GM18858 (cell line): ENCODE results near the gene PTPRF.

Source experiments
- ATAC-seq: cut with Tn5 transposase; IDR thresholded peaks from one replicate; pipeline ENCODE4 v1.9.1; 2021; ENCODE audit not compliant: unreplicated experiment

The PTPRF gene

GRCh38 chr1:43550598-43551246 lies 20.0 kb downstream of the PTPRF start:
- no peak for ATAC-seq

GRCh38 chr1:43551396-43551888 lies 20.8 kb downstream of the PTPRF start:
- no peak for ATAC-seq

GRCh38 chr1:43552059-43552742 lies 21.5 kb downstream of the PTPRF start:
- ATAC-seq, result no peak

- no peak for ATAC-seq
These were observed 22.1 kb downstream of the PTPRF start for GRCh38 chr1:43552813-43553212.

DNA sequence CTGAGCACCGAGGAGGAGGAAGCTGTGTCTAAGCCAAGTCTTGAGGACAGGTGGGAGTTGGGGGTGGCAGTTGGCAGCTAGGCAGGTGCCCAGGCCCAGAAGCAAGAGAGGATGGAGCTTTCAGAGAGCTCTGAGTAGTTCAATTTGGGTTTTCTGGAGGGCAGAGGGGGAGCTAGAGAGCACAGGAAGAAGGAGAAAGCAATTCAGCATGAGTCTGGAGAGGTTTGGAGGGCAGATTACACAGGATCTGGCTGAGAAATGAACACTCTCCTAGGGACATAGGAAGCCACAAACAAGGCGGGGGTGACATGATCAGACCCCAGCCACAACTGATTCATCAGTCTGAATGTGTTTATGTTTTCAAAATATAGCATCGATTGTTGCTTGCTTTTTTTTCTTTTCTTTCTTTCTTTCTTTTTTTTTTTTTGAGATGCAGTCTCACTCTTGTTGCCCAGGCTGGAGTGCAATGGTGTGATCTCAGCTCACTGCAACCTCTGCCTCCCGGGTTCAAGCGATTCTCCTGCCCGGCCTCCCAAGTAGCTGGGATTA lies 23.8 kb downstream of the PTPRF start:
- no peak for ATAC-seq

- no peak for ATAC-seq
These were observed 26.1 kb downstream of the PTPRF start for GRCh38 chr1:43556782-43557181.

- ATAC-seq, result no peak
These were observed 27.1 kb downstream of the PTPRF start for GRCh38 chr1:43557744-43558245.

GRCh38 chr1:43558346-43558841 lies 27.7 kb downstream of the PTPRF start:
- no peak for ATAC-seq

DNA sequence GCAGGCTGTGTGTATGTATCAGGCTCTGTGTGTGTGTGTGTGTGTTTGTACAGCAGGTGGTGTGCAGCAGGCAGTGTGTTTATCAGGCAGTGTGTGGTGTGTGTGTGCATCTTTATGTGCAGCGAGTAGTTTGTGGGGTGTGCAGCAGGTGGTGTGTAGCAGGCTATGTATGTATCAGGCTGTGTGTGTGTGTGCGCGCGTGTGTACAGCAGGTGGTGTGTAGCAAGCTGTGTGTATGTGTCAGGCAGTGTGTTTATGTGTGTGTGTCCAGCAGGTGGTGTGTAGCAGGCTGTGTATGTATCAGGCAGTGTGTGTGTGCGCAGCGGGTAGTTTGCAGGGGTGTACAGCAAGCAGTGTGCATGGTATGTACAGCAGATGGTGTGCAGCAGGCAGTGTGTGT lies 29.0 kb downstream of the PTPRF start:
- no peak for ATAC-seq

- no peak for ATAC-seq
These were observed 29.6 kb downstream of the PTPRF start for GRCh38 chr1:43560286-43560685.

GRCh38 chr1:43563876-43564539 lies 33.3 kb downstream of the PTPRF start:
- ATAC-seq, result no peak

GRCh38 chr1:43564551-43565348 lies 34.1 kb downstream of the PTPRF start:
- no peak for ATAC-seq

DNA sequence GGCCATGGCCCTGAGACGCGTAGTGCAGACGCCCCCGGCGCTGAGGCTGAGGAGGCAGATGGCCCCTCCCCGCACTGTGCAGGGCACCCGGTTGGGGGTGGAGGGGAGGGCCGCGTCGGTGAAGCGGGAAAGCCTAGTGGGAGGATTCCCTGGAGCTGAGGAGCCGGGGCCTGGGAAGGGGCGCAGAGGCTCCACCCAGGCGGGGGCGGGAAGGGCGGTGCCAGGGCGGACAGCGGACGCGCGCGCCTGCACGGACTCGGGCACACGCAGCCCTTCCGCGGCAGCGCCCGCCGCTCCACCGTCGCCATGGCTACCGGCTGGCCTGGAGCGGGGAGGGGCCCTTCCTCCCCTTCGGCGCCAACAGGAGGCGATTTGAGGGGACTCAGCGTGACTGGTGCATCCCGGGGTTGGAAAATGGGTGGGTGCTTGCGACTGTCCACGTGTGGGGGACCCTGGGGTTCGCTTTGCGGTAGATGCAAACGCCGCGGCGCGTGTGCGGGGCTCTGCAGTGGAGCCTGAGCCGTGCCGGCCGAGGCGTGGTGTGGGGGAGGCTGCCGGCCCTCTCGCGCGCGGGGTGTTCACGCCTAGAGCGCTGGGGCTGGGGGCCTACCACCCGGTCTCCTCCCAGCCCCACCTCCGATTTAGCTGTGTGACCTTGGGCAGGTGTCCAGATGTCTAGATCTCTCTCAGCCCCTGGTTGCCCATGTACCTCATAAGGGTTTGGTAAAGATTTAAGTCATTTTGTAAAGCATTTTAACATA lies 35.1 kb downstream of the PTPRF start:
- ATAC-seq, result no peak

- ATAC-seq, result no peak
These were observed 35.8 kb downstream of the PTPRF start for GRCh38 chr1:43566382-43567044.

- no peak for ATAC-seq
These were observed 38.5 kb downstream of the PTPRF start for GRCh38 chr1:43569175-43569574.

DNA sequence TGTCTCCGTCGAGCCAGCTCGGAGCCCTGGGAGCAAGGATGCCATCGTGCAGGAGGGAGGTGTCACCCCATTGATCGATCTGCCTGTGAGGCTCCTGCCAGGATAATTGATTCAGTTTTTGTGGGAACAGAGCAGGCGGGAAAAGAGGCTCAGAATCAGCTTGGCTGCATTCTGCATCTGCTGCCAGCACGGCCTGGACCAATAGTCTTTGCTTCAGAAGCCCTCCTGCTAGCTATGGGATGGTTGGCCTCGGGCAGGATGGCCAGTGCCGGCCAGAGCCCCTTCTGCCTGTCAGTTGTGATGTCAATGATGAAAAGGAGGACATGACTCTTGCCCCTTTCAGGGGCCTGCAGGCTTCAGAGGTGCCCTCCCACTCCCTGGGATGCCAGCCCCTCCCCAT lies 39.6 kb downstream of the PTPRF start:
- no peak for ATAC-seq

DNA sequence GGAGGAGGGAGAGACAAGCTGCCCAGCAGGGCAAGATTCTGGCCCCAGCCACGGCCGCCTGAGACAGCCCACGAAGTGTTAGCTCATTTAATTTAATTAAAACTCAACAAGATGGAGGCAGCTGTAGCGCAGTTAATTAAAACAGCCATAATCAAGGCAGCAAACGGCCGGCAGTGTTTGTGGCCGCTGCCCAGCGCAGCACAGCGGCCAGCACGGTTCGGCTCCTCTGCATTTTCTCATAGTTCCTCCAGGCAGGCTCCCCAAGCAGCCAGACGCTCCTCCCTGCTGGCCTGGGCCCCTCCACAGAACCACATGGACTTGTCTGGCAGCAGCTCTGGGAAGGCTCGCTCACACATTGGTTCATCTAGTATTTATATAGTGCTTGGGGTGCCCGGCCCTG lies 40.0 kb downstream of the PTPRF start:
- no peak for ATAC-seq

GRCh38 chr1:43572084-43572483 lies 41.4 kb downstream of the PTPRF start:
- ATAC-seq, result no peak

GRCh38 chr1:43572538-43572937 lies 41.9 kb downstream of the PTPRF start:
- ATAC-seq, result no peak
